Mesenchymal stem cell (in vitro differentiated cells and primary cell): ENCODE measurements around the gene DOCK11.

Source experiments
- DNase-seq: peaks from one replicate; pipeline ENCODE4 v3.0.0-alpha.2; 2013
- H2AFZ ChIP-seq: one replicate; pipeline ENCODE4 v1.6.1; 2013; ENCODE audit warnings: low read depth, mild to moderate bottlenecking, control low read depth, inconsistent platforms, low read length, moderate library complexity
- H2AK5ac ChIP-seq: 2 replicates; pipeline ENCODE4 v1.6.1; 2013; ENCODE audit warnings: low read length, moderate library complexity, mild to moderate bottlenecking, inconsistent platforms; ENCODE audit not compliant: severe bottlenecking
- H2BK120ac ChIP-seq: one replicate; pipeline ENCODE4 v1.6.1; 2013; ENCODE audit warnings: low read depth, mild to moderate bottlenecking, inconsistent platforms, low read length, moderate library complexity
- H2BK12ac ChIP-seq, 2 experiments: one replicate each; pipeline ENCODE4 v1.6.1; 2013; ENCODE audit warnings: inconsistent platforms in 2 of 2, low read length in 2 of 2, mild to moderate bottlenecking in 2 of 2, moderate library complexity in 2 of 2, control low read depth in 1 of 2
- H2BK15ac ChIP-seq: one replicate; pipeline ENCODE4 v1.6.1; 2013; ENCODE audit warnings: mild to moderate bottlenecking, low read depth, inconsistent platforms; ENCODE audit not compliant: poor library complexity, severe bottlenecking
- H2BK5ac ChIP-seq: 2 replicates; pipeline ENCODE4 v1.6.1; 2013; ENCODE audit warnings: low read depth, mild to moderate bottlenecking, low read length, control low read depth, inconsistent platforms; ENCODE audit not compliant: poor library complexity, severe bottlenecking
- H3K14ac ChIP-seq, 2 experiments: one replicate each; pipeline ENCODE4 v1.6.1; 2013; ENCODE audit warnings: inconsistent platforms in 2 of 2, low read length in 2 of 2, control low read depth in 1 of 2, mild to moderate bottlenecking in 1 of 2, moderate library complexity in 1 of 2
- H3K18ac ChIP-seq, 2 experiments: one replicate each; pipeline ENCODE4 v1.6.1; 2013; ENCODE audit warnings: inconsistent platforms in 2 of 2, low read length in 2 of 2, control low read depth in 1 of 2, low read depth in 1 of 2, mild to moderate bottlenecking in 1 of 2
- H3K23ac ChIP-seq, 2 experiments: one replicate each; pipeline ENCODE4 v1.6.1; 2013; ENCODE audit warnings: inconsistent platforms in 2 of 2, low read length in 2 of 2, mild to moderate bottlenecking in 2 of 2, moderate library complexity in 2 of 2, control low read depth in 1 of 2
- H3K27ac ChIP-seq: 2 replicates; pipeline ENCODE4 v1.5.1; 2013; ENCODE audit warnings: mild to moderate bottlenecking, moderate library complexity, low read length, control low read depth, inconsistent platforms; ENCODE audit not compliant: poor library complexity, severe bottlenecking
- H3K27me3 ChIP-seq, 2 experiments: 2 replicates each; pipeline versions ENCODE4 v1.6.1 to v1.7.0; 2013; ENCODE audit warnings: low read length in 2 of 2, mild to moderate bottlenecking in 2 of 2, moderate library complexity in 2 of 2, control low read depth in 1 of 2, inconsistent platforms in 1 of 2; ENCODE audit not compliant: control insufficient read depth in 1 of 2, insufficient read depth in 1 of 2
- H3K36me3 ChIP-seq, 2 experiments: 2 replicates each; pipeline versions ENCODE4 v1.6.1 to v1.7.0; 2013; ENCODE audit warnings: low read length in 2 of 2, control low read depth in 1 of 2, inconsistent platforms in 1 of 2, low read depth in 1 of 2, mild to moderate bottlenecking in 1 of 2; ENCODE audit not compliant: insufficient read depth in 2 of 2, control insufficient read depth in 1 of 2
- H3K4ac ChIP-seq, 2 experiments: one replicate each; pipeline ENCODE4 v1.6.1; 2013; ENCODE audit warnings: inconsistent platforms in 2 of 2, low read length in 2 of 2, mild to moderate bottlenecking in 2 of 2, moderate library complexity in 2 of 2, control low read depth in 1 of 2, low read depth in 1 of 2
- H3K4me1 ChIP-seq: 2 replicates; pipeline ENCODE4 v1.6.1; 2013; ENCODE audit warnings: low read depth, low read length, control low read depth; ENCODE audit not compliant: control insufficient read depth, insufficient read depth
- H3K4me2 ChIP-seq: 2 replicates; pipeline ENCODE4 v1.6.1; 2013; ENCODE audit warnings: low read length, mild to moderate bottlenecking, inconsistent platforms; ENCODE audit not compliant: poor library complexity, severe bottlenecking
- H3K4me3 ChIP-seq, 2 experiments: 2 replicates each; pipeline versions ENCODE4 v1.5.1 to v1.7.0; 2013; ENCODE audit warnings: low read length in 2 of 2, mild to moderate bottlenecking in 2 of 2, control low read depth in 1 of 2, low read depth in 1 of 2; ENCODE audit not compliant: insufficient read depth in 1 of 2
- H3K79me1 ChIP-seq: replicated peaks from 2 replicates; pipeline ENCODE4 v1.6.1; 2013; ENCODE audit warnings: mild to moderate bottlenecking, control low read depth, low read length, inconsistent platforms; ENCODE audit not compliant: poor library complexity, severe bottlenecking
- H3K9ac ChIP-seq: 2 replicates; pipeline ENCODE4 v1.7.0; 2013; ENCODE audit warnings: mild to moderate bottlenecking, low read length, moderate library complexity
- H3K9me3 ChIP-seq: 2 replicates; pipeline ENCODE4 v1.7.0; 2013; ENCODE audit warnings: mild to moderate bottlenecking, low read length; ENCODE audit not compliant: control insufficient read depth
- H4K8ac ChIP-seq: one replicate; pipeline ENCODE4 v1.6.1; 2013; ENCODE audit warnings: inconsistent platforms, mild to moderate bottlenecking, low read length, moderate library complexity
- H4K91ac ChIP-seq: one replicate; pipeline ENCODE4 v1.6.1; 2013; ENCODE audit warnings: mild to moderate bottlenecking, low read length, inconsistent platforms
- WGBS: methylation state at CpG from one replicate; pipeline ENCODE4 v1.1.7; 2013; ENCODE audit warnings: mixed read lengths; 5-methylcytosine and 5-hydroxymethylcytosine counted together

The DOCK11 gene

GRCh38 chrX:118593407-118593806, 97.8 kb downstream of the DOCK11 start:
- Histone ChIP-seq H3K9ac (no peak overlapping the region), H2BK5ac (no peak overlapping the region), H3K27ac (no peak overlapping the region), H2AK5ac (no peak overlapping the region), H3K9me3 (no peaks in the 10 kb centered on the region), H3K4me3 (no peak overlapping the region), H3K23ac (no peak overlapping the region), H3K27me3 (no peaks in the 10 kb centered on the region), H2BK12ac (no peak overlapping the region), H2AFZ (no peak overlapping the region), H3K14ac (no peak overlapping the region), H4K91ac (no peak overlapping the region), H3K18ac (no peak overlapping the region), H3K4me2 (no peak overlapping the region), H3K4ac (no peak overlapping the region), H3K4me1 (no peaks in the 10 kb centered on the region), H2BK15ac (no peak overlapping the region), H2BK120ac (no peak overlapping the region), H3K79me1 (no peaks in the 10 kb centered on the region), H3K36me3 (peaks cover 0 to 47% of the 10 kb centered on the region in 2 experiments), H4K8ac (no peak overlapping the region)
- DNase-seq = no peak
- 60% methylated on average over 1 of the region's 3 CpGs for WGBS

DNA sequence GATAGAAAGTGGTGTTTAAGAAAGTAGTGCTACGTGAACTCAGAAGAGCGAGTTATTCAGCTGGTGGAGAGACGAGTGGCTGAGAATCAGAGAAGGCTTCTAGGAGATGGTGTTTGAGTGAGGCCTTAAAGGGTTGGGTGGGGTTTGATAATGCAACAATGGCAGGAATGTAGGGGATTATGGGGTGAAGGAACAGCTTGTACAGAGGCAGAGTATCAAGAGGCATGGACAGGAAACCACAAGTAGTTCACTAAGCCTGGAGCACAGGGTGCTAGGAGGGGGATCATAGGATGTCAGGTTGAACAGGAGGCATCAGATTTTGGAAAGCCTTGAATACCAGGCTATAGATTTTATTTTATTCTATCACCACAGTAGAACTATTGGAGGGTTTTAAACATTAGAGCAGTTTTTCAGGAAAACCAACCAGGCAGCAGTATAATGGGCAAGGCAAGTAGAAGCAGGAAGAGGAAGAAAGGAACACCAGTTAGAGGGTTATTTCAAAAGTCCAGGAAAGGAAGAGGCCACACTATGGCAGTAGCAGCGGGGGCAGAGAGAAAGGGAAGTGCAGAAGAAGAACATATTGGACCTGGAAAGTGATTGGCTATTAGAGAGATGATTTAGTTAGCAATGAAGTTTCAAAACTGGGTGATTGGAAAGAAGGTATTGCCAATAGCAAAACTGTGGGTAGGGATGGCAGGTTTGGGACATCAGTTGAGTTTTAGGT, 99.2 kb downstream of the DOCK11 start:
- H3K27me3 ChIP-seq = no peaks in the 10 kb centered on the region
- no peak overlapping the region for H2BK12ac ChIP-seq
- H3K36me3 ChIP-seq = peaks cover 0 to 41% of the 10 kb centered on the region in 2 experiments
- H2AK5ac ChIP-seq = no peak overlapping the region
- H2BK5ac ChIP-seq = no peak overlapping the region
- no peak overlapping the region for H2BK15ac ChIP-seq
- no peak overlapping the region for H3K9ac ChIP-seq
- DNase-seq = no peak
- H3K79me1 ChIP-seq = no peaks in the 10 kb centered on the region
- 92% methylated on average over 4 of the region's 4 CpGs for WGBS
- H2AFZ ChIP-seq = no peak overlapping the region
- H3K4ac ChIP-seq = no peak overlapping the region
- no peak overlapping the region for H2BK120ac ChIP-seq
- no peak overlapping the region for H3K18ac ChIP-seq
- H3K4me1 ChIP-seq = no peaks in the 10 kb centered on the region
- H3K9me3 ChIP-seq = no peaks in the 10 kb centered on the region
- no peak overlapping the region for H4K8ac ChIP-seq
- no peak overlapping the region for H3K23ac ChIP-seq
- no peak overlapping the region for H3K14ac ChIP-seq
- no peak overlapping the region for H3K27ac ChIP-seq
- H3K4me2 ChIP-seq = no peak overlapping the region
- no peak overlapping the region for H3K4me3 ChIP-seq
- H4K91ac ChIP-seq = no peak overlapping the region

GRCh38 chrX:118595501-118596042, 100.0 kb downstream of the DOCK11 start:
- no peak for DNase-seq
- Histone ChIP-seq H2BK15ac (no peak overlapping the region), H2BK120ac (no peak overlapping the region), H3K4me1 (no peaks in the 10 kb centered on the region), H3K4me3 (no peak overlapping the region), H3K79me1 (no peaks in the 10 kb centered on the region), H3K14ac (no peak overlapping the region), H2AK5ac (no peak overlapping the region), H3K36me3 (peaks cover 0 to 34% of the 10 kb centered on the region in 2 experiments), H2BK5ac (no peak overlapping the region), H3K4me2 (no peak overlapping the region), H3K23ac (no peak overlapping the region), H3K9ac (no peak overlapping the region), H3K9me3 (no peaks in the 10 kb centered on the region), H2BK12ac (no peak overlapping the region), H4K91ac (no peak overlapping the region), H2AFZ (no peak overlapping the region), H4K8ac (no peak overlapping the region), H3K18ac (no peak overlapping the region), H3K27ac (no peak overlapping the region), H3K27me3 (no peaks in the 10 kb centered on the region), H3K4ac (no peak overlapping the region)
- 100% methylated on average over 3 of the region's 7 CpGs for WGBS

GRCh38 chrX:118596390-118596789, 100.8 kb downstream of the DOCK11 start:
- no peak overlapping the region for H2AK5ac ChIP-seq
- H3K4me2 ChIP-seq = no peak overlapping the region
- no peak overlapping the region for H4K8ac ChIP-seq
- no peak overlapping the region for H3K14ac ChIP-seq
- no peaks in the 10 kb centered on the region for H3K79me1 ChIP-seq
- H3K9ac ChIP-seq = no peak overlapping the region
- no peak overlapping the region for H3K23ac ChIP-seq
- H3K18ac ChIP-seq = no peak overlapping the region
- no peak overlapping the region for H2BK15ac ChIP-seq
- no peak overlapping the region for H4K91ac ChIP-seq
- H3K27me3 ChIP-seq = no peaks in the 10 kb centered on the region
- no peak overlapping the region for H2BK12ac ChIP-seq
- H3K4me1 ChIP-seq = no peaks in the 10 kb centered on the region
- DNase-seq = no peak
- no peak overlapping the region for H2BK5ac ChIP-seq
- no peak overlapping the region for H2BK120ac ChIP-seq
- H3K4me3 ChIP-seq = no peak overlapping the region
- no peak overlapping the region for H3K4ac ChIP-seq
- H3K9me3 ChIP-seq = no peaks in the 10 kb centered on the region
- no peak overlapping the region for H3K27ac ChIP-seq
- H2AFZ ChIP-seq = no peak overlapping the region
- H3K36me3 ChIP-seq = peaks cover 0 to 26% of the 10 kb centered on the region in 2 experiments
